Prostate gland (tissue), 2 donors: ENCODE data around the gene LRRC46.

Experiments used
- CTCF ChIP-seq, 4 experiments: fragments of 200-600 bp in 2 of 4; fragments of 450-650 bp in 2 of 4; sonication (generic) in 2 of 4; IDR thresholded peaks; 1 replicate in 3 of 4; 2 replicates in 1 of 4; pipeline ENCODE4 v1.5.1; 2016 to 2019; ENCODE audit warnings: antibody characterized with exemption in 4 of 4, mild to moderate bottlenecking in 2 of 4, moderate library complexity in 2 of 4
- POLR2A ChIP-seq: fragments of 450-650 bp; IDR thresholded peaks from one replicate; pipeline ENCODE4 v1.6.1; 2016; ENCODE audit warnings: antibody characterized with exemption, mild to moderate bottlenecking
- POLR2AphosphoS5 ChIP-seq: sonication (generic); formaldehyde crosslinking; IDR thresholded peaks from one replicate; pipeline ENCODE4 v1.6.1; 2017; ENCODE audit warnings: antibody characterized with exemption

- TF ChIP-seq CTCF (IDR thresholded peaks at IDR 0.05), result no peak
- no peak for TF ChIP-seq POLR2AphosphoS5
- no peak for TF ChIP-seq POLR2A
Measured at GRCh38 chr17:47843391-47843730, 11.9 kb downstream of the LRRC46 start.
